A549 (cell line): Measurements from ENCODE around the gene CNTN4. TPM values are rescaled to one million over a fixed set of nuclear protein-coding genes. Genes with fewer than 3 reads are reported as not detected.

ENCODE experiments used
- ATAC-seq, 2 experiments: fragments of 200-7000 bp in 1 of 2; fragments of >200 bp in 1 of 2; cut with Nextera tagmentation in 1 of 2; cut with Tn5 transposase in 1 of 2; 3 replicates each; pipeline versions ENCODE4 v1.8.0 to v1.9.1; 2018 to 2020; ENCODE audit warnings: mild to moderate bottlenecking in 1 of 2, moderate library complexity in 1 of 2
- CTCF ChIA-PET: fragments of 300-600 bp; sonication (Branson Sonifier 250); formaldehyde crosslinking; extraction: SDS; loops from one replicate; lab custom pipeline; 2021; ENCODE audit warnings: antibody characterized with exemption, inconsistent platforms; lab: Yijun Ruan, JAX
- POLR2A ChIA-PET: fragments of 350-600 bp; formaldehyde crosslinking; extraction: SDS; loops from one replicate; lab custom pipeline; 2021; ENCODE audit warnings: antibody characterized with exemption, inconsistent platforms; lab: Yijun Ruan, JAX
- DNase-seq, 2 experiments: peaks; one replicate each; pipeline versions ENCODE4 v3.0.0 to v3.0.0-alpha.2; 2011 to 2016; ENCODE audit warnings: low read depth in 1 of 2, low spot score in 1 of 2
- FAIRE-seq: peaks from 2 replicates; lab custom pipeline; 2011; peaks lifted over from hg19 to GRCh38; lab: Jason Lieb, UNC
- H3K27ac ChIP-seq, 2 experiments: fragments of >200 bp; sonication (Bioruptor Twin); formaldehyde crosslinking; 3 replicates each; pipeline ENCODE4 v1.5.1; 2016 to 2017
- H3K4me1 ChIP-seq: fragments of >200 bp; sonication (Bioruptor Twin); formaldehyde crosslinking; 3 replicates; pipeline ENCODE4 v1.6.1; 2016
- H3K4me2 ChIP-seq: fragments of >200 bp; sonication (Bioruptor Twin); formaldehyde crosslinking; 3 replicates; pipeline ENCODE4 v1.6.1; 2016
- H3K4me3 ChIP-seq: fragments of >200 bp; sonication (Bioruptor Twin); formaldehyde crosslinking; 3 replicates; pipeline ENCODE4 v1.5.1; 2016
- H3K9me3 ChIP-seq: fragments of >200 bp; sonication (Bioruptor Twin); formaldehyde crosslinking; 3 replicates; pipeline ENCODE4 v1.6.1; 2016
- BHLHE40 ChIP-seq: IDR thresholded peaks from 2 replicates; pipeline ENCODE4 v1.6.1; 2012; ENCODE audit warnings: low read depth, low read length, inconsistent platforms
- CHD2 ChIP-seq: fragments of 150-350 bp; IDR thresholded peaks from 2 replicates; pipeline ENCODE4 v1.6.1; 2014; ENCODE audit warnings: low read length; ENCODE audit not compliant: partially characterized antibody
- CHD4 ChIP-seq: fragments of 200-600 bp; sonication (generic); IDR thresholded peaks from 2 replicates; pipeline ENCODE4 v1.6.1; 2016; ENCODE audit warnings: antibody characterized with exemption, mild to moderate bottlenecking, borderline replicate concordance
- E2F6 ChIP-seq: IDR thresholded peaks from 2 replicates; pipeline ENCODE4 v1.6.1; 2012; ENCODE audit warnings: low read depth, borderline replicate concordance
- EHMT2 ChIP-seq: fragments of 200-600 bp; sonication (generic); IDR thresholded peaks from 2 replicates; pipeline ENCODE4 v1.6.1; 2016; ENCODE audit warnings: antibody characterized with exemption, low read depth, mild to moderate bottlenecking, moderate library complexity
- FOSB ChIP-seq: fragments of 250-450 bp; sonication (Bioruptor Pico); IDR thresholded peaks from 2 replicates; pipeline ENCODE4 v1.5.0; 2020; ENCODE audit warnings: mild to moderate bottlenecking, moderate library complexity
- FOSL2 ChIP-seq, 2 experiments: fragments of 450-650 bp in 1 of 2; fragments of >200 bp in 1 of 2; sonication (Bioruptor Twin) in 1 of 2; formaldehyde crosslinking; IDR thresholded peaks; 2 replicates each; pipeline versions ENCODE4 v1.5.0 to v1.6.1; 2016 to 2020; ENCODE audit warnings: mild to moderate bottlenecking in 1 of 2, moderate library complexity in 1 of 2
- HOXB5 ChIP-seq: fragments of 250-450 bp; sonication (Bioruptor Pico); IDR thresholded peaks from 2 replicates; pipeline ENCODE4 v1.5.0; 2020; ENCODE audit warnings: mild to moderate bottlenecking, moderate library complexity
- JUNB ChIP-seq: fragments of >200 bp; sonication (Bioruptor Twin); formaldehyde crosslinking; IDR thresholded peaks from 2 replicates; pipeline ENCODE4 v1.6.1; 2016
- KDM1A ChIP-seq: fragments of 200-600 bp; sonication (generic); IDR thresholded peaks from 2 replicates; pipeline ENCODE4 v1.6.1; 2016; ENCODE audit warnings: low read depth, mild to moderate bottlenecking
- KDM5A ChIP-seq: fragments of 200-600 bp; sonication (generic); IDR thresholded peaks from 2 replicates; pipeline ENCODE4 v1.6.1; 2016; ENCODE audit warnings: antibody characterized with exemption, mild to moderate bottlenecking
- MYC ChIP-seq: IDR thresholded peaks from 2 replicates; pipeline ENCODE4 v1.6.1; 2012; ENCODE audit warnings: mild to moderate bottlenecking, inconsistent platforms, low read length, improper control_type of control experiment, borderline replicate concordance
- NFE2L2 ChIP-seq: fragments of 150-350 bp; conservative IDR thresholded peaks from 2 replicates; pipeline ENCODE4 v1.6.1; 2014; ENCODE audit warnings: low read length
- NR3C1 ChIP-seq: fragments of >200 bp; sonication (Bioruptor Twin); formaldehyde crosslinking; IDR thresholded peaks from 3 replicates; pipeline ENCODE4 v1.6.1; 2017
- RARB ChIP-seq: fragments of 250-450 bp; sonication (Bioruptor Pico); IDR thresholded peaks from 2 replicates; pipeline ENCODE4 v1.8.0; 2021; ENCODE audit warnings: mild to moderate bottlenecking, moderate library complexity
- SMC3 ChIP-seq: fragments of >200 bp; sonication (Bioruptor Twin); formaldehyde crosslinking; IDR thresholded peaks from 3 replicates; pipeline ENCODE4 v1.6.1; 2018; ENCODE audit warnings: inconsistent platforms
- SREBF2 ChIP-seq: fragments of 450-650 bp; IDR thresholded peaks from 2 replicates; pipeline ENCODE4 v1.6.1; 2014; ENCODE audit warnings: mild to moderate bottlenecking, moderate library complexity
- TFCP2L1 ChIP-seq: fragments of 250-450 bp; sonication (Bioruptor Pico); IDR thresholded peaks from 2 replicates; pipeline ENCODE4 v1.5.0; 2021; ENCODE audit warnings: mild to moderate bottlenecking
- WGBS: methylation state at CpG from one replicate; pipeline ENCODE4 v1.1.6; 2017; ENCODE audit errors: missing lambda C conversion rate; 5-methylcytosine and 5-hydroxymethylcytosine counted together
- polyA plus RNA-seq, 4 experiments: library from polyadenylated mRNA; depleted of rRNA in 3 of 4; stranded (reverse); fragments of >200 nt; fragmentation: RNase III in 1 of 4; extraction: RNeasy Plus Mini Kit Qiagen cat#74134 plus additional on column Dnase treatment in 1 of 4; gene quantifications; 2 replicates in 3 of 4; 3 replicates in 1 of 4; pipeline ENCODE4 v1.2.3, GENCODE V29; 2011 to 2017
- TF ChIP-seq, protein P1 (sequence below): fragments of >200 bp; sonication (Bioruptor Twin); formaldehyde crosslinking; IDR thresholded peaks from 3 replicates; pipeline ENCODE4 v1.5.1; 2016
- TF ChIP-seq, protein P2 (sequence below): fragments of >200 bp; sonication (Bioruptor Twin); formaldehyde crosslinking; IDR thresholded peaks from 3 replicates; pipeline ENCODE4 v1.6.1; 2016
- TF ChIP-seq, protein P3 (sequence below): IDR thresholded peaks from 2 replicates; pipeline ENCODE4 v1.6.1; 2012

CNTN4 gene
- polyA plus RNA-seq, 2 of the 4 experiments (the other 2 are of a cell fraction), result 0.03 TPM; not detected in 1

- H3K9me3 ChIP-seq, result no peaks in the 10 kb centered on the region
- WGBS, result 27% methylated on average over 7 of the region's 7 CpGs
- DNase-seq (no peak), ATAC-seq (no peak), FAIRE-seq (no peak)
- ChIA-PET CTCF (no interaction called here), POLR2A (no interaction called here)
- TF ChIP-seq KDM5A (no peak), NFE2L2 (no peak), NR3C1 (no peak), EHMT2 (no peak), RARB (no peak), KDM1A (no peak), HOXB5 (no peak), BHLHE40 (no peak), E2F6 (no peak), CHD4 (no peak), FOSB (CRISPR knock-in tag) (no peak)
- TF ChIP-seq, protein P1, sequence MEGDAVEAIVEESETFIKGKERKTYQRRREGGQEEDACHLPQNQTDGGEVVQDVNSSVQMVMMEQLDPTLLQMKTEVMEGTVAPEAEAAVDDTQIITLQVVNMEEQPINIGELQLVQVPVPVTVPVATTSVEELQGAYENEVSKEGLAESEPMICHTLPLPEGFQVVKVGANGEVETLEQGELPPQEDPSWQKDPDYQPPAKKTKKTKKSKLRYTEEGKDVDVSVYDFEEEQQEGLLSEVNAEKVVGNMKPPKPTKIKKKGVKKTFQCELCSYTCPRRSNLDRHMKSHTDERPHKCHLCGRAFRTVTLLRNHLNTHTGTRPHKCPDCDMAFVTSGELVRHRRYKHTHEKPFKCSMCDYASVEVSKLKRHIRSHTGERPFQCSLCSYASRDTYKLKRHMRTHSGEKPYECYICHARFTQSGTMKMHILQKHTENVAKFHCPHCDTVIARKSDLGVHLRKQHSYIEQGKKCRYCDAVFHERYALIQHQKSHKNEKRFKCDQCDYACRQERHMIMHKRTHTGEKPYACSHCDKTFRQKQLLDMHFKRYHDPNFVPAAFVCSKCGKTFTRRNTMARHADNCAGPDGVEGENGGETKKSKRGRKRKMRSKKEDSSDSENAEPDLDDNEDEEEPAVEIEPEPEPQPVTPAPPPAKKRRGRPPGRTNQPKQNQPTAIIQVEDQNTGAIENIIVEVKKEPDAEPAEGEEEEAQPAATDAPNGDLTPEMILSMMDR, result no peak
- H3K4me3 ChIP-seq, result no peak overlapping the region
- H3K27ac ChIP-seq, result no peak overlapping the region
- H3K4me1 ChIP-seq, result no peaks in the 10 kb centered on the region
- H3K4me2 ChIP-seq, result no peak overlapping the region
Observed at GRCh38 chr3:3020209-3020608, 921.5 kb downstream of the CNTN4 start.

- no peak; a peak in 1 of 6 replicates for ATAC-seq
- WGBS, result under 1% methylated on average over 7 of the region's 7 CpGs
- FAIRE-seq, result no peak
- Histone ChIP-seq H3K4me1 (no peaks in the 10 kb centered on the region), H3K27ac (no peak overlapping the region), H3K4me3 (no peak overlapping the region), H3K9me3 (no peaks in the 10 kb centered on the region)
- no peak for DNase-seq
- ChIA-PET CTCF (no interaction called here), POLR2A (no interaction called here)
- TF ChIP-seq SREBF2 (no peak), MYC (no peak), JUNB (no peak), SMC3 (no peak), TFCP2L1 (no peak), CHD2 (no peak), FOSL2 (IDR thresholded peaks at IDR 0.05) (no peak), FOSL2 (CRISPR knock-in tag; IDR thresholded peaks at IDR 0.05) (no peak), E2F6 (no peak)
- TF ChIP-seq, protein P2, sequence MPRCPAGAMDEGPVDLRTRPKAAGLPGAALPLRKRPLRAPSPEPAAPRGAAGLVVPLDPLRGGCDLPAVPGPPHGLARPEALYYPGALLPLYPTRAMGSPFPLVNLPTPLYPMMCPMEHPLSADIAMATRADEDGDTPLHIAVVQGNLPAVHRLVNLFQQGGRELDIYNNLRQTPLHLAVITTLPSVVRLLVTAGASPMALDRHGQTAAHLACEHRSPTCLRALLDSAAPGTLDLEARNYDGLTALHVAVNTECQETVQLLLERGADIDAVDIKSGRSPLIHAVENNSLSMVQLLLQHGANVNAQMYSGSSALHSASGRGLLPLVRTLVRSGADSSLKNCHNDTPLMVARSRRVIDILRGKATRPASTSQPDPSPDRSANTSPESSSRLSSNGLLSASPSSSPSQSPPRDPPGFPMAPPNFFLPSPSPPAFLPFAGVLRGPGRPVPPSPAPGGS, result no peak
- TF ChIP-seq, protein P3, sequence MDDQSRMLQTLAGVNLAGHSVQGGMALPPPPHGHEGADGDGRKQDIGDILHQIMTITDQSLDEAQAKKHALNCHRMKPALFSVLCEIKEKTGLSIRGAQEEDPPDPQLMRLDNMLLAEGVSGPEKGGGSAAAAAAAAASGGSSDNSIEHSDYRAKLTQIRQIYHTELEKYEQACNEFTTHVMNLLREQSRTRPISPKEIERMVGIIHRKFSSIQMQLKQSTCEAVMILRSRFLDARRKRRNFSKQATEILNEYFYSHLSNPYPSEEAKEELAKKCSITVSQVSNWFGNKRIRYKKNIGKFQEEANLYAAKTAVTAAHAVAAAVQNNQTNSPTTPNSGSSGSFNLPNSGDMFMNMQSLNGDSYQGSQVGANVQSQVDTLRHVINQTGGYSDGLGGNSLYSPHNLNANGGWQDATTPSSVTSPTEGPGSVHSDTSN, result no peak
- TF ChIP-seq, all 56 proteins: peak for 0
- no peak overlapping the region for H3K4me2 ChIP-seq
Observed at GRCh38 chr3:3023111-3023745, 924.6 kb downstream of the CNTN4 start.
